ENCODE data around the gene TNFRSF13B.
"Not testable (repeated sequence)": the region's sequence is repeated elsewhere in the genome, so short reads cannot be mapped to it uniquely, and the experiment has no call there.

TNFRSF13B gene

GRCh38 chr17:16906680-16907079 is 65.2 kb downstream of the TNFRSF13B start:
- DNase-seq = no peak

DNA sequence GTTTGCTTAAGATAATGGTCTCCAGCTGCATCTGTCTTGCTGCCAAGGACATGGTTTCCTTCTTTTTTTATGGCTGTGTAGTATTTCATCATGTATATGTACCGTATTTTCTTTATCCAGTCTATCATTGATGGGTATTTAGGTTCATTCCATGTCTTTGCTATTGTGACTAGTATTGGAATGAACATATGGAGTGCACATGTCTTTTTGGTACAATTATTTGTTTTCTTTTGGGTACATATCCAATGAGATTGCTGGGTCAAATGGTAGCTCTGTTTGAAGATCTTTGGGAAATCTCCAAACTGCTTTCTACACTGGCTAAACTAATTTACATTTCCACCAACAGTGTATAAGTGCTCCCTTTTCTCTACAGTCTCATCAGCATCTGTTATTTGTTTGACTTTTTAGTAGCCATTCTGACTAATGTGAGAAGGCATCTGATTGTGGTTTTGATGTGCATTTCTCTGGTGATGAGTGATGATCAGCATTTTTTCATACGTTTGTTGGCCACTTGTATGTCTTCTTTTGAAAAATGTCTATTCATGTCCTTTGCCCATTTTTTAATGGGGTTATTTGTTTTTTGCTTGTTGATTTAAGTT is 66.2 kb downstream of the TNFRSF13B start:
- DNase-seq = no peak

DNA sequence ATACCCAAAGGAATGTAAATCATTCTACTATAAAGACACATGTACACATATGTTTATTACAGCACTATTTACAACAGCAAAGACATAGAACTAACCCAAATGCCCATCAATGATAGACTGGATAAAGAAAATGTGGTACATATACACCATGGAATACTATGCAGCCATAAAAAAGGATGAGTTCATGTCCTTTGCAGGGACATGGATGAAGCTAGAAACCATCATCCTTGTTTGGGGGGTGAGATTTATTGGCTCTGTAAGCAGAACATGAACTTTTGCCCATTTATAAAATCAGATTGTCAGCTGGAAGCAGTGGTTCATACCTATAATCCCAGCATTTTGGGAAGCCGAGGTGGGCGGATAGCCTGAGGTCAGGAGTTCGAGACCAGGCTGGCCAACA is 68.8 kb downstream of the TNFRSF13B start:
- DNase-seq = not testable (repeated sequence)

GRCh38 chr17:16900288-16900882 is 71.5 kb downstream of the TNFRSF13B start:
- no peak for DNase-seq

DNA sequence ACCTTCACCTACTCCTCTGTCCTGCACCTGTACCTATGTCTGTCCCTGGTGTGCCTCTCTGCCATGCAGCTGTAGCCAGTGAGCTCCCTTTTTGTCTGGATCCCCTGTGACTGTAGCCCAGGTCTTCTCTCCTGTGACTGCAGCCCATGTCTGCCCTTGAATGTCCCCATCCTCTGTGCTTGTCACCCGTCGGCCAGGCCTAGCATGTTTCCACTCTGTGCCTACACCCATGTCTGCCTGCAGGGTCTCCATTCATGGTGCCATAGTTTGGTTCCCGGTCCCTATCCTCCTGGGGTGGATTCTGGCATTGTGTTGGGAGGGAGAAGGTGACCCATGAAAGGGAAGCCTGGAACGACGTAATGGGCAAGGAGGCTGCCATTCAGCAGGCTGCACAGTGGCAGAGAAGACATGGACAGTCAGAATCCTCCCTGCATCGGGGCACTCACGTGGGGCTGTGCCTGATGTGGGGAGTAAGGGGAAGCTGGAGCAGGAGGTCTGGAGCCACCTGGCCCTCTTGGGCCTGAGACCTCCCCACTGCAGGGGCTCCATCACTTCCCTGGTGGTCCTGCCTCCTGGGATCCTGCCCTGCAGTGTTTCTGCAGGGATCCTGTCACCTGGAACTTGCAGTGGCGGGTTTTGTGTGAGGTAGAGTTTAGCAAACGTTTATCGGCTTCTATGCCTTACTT is 74.6 kb downstream of the TNFRSF13B start:
- DNase-seq = not testable (repeated sequence)

GRCh38 chr17:16896235-16896634 is 75.7 kb downstream of the TNFRSF13B start:
- DNase-seq = not testable (repeated sequence)

DNA sequence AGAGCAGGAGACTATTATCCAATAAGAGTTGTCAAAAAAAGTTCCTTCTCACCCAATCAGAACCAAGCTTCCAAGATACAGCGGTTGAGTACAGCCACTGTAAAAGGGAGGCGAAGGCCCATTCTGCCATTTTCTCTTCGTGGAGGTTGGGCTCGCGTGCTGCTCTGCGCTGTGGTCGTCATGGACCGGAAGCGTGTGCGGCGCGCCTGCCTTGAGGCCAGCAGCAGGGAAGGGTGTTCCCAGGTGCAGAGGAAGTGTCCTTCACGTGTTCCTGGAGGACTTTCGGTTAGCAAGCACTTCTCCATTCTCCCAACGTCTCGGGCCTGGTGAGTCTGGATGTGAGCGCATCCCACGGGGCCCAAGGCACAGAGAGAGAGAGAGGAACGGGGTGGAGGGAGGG is 78.4 kb downstream of the TNFRSF13B start:
- not testable (repeated sequence) for DNase-seq

DNA sequence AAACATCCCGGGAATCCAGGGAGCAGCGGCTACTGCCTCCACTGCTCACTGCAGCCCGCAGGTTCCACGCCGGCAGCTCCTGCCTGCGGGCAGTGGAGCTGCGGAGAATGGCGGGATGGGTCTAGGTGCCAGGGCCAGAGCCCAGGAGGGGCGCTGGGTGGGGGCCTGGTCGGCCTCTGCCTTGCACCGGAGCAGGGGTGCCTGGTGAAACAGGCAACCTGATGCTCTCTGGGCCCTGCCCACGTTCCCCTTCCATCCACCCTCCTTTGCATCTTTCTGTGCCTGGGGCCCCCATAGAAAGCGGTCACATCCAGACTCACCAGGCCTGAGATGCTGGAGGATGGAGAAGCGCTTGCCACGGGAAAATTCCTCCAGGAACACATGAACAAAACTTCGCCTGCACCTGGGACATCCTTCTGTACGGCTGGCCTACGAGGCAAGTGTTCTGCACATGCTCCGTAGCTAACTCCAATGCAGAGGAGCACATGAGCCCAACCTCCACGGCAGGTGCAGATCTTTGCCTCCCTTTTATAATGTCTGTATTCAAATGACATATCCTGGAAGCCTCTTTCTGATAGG is 79.0 kb downstream of the TNFRSF13B start:
- DNase-seq = not testable (repeated sequence)

DNA sequence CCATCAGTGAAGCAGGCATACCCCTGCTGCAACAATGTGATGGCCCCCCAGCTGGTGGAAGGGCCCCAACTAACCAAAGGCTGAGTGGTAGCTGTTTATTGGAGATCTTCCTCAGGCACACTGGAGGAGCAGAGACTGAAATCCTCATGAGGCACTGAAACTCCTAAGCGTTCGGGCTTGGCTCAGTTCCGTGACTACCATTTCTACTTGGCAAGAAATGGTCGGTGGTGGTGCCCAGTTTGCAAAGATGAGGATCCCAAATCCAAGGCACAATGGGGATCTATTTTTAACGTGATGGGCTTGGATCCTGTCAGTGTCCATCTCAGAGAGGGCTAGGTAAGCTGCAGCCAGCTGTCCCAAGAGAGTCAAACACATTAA is 82.8 kb downstream of the TNFRSF13B start:
- no peak for DNase-seq
